Right ventricle myocardium inferior (tissue), 1 donor: ENCODE results near the gene ZNF581. TPM values are rescaled to one million over a fixed set of nuclear protein-coding genes. Genes with fewer than 3 reads are reported as not detected.

Experiments
- ATAC-seq: fragments of 200-7000 bp; cut with Tn5 transposase; one replicate; pipeline ENCODE4 v1.9.1; 2020; ENCODE audit warnings: mild to moderate bottlenecking, moderate library complexity
- DNase-seq: peaks from one replicate; pipeline ENCODE4 v3.0.0; 2021; ENCODE audit errors: missing footprints
- intact Hi-C: fragments of 100-400 bp; cut with DNase I; formaldehyde crosslinking; loops from one replicate; pipeline ENCODE4 v1.11.0; 2022
- total RNA-seq: library from RNA; stranded (reverse); fragmentation: NEBNext Ultra II Directional; extraction: Animal tissue kit (Norgen Biotek cat#: 25700); gene quantifications from one replicate; pipeline ENCODE4 v1.2.1, GENCODE V29; 2021
- donor health status: DM: no; HTN: yes; CAD: no; lungs with severe emphysema.

Gene ZNF581
- total RNA-seq, 1 donor from 2014 or later: 7.4 TPM

DNA sequence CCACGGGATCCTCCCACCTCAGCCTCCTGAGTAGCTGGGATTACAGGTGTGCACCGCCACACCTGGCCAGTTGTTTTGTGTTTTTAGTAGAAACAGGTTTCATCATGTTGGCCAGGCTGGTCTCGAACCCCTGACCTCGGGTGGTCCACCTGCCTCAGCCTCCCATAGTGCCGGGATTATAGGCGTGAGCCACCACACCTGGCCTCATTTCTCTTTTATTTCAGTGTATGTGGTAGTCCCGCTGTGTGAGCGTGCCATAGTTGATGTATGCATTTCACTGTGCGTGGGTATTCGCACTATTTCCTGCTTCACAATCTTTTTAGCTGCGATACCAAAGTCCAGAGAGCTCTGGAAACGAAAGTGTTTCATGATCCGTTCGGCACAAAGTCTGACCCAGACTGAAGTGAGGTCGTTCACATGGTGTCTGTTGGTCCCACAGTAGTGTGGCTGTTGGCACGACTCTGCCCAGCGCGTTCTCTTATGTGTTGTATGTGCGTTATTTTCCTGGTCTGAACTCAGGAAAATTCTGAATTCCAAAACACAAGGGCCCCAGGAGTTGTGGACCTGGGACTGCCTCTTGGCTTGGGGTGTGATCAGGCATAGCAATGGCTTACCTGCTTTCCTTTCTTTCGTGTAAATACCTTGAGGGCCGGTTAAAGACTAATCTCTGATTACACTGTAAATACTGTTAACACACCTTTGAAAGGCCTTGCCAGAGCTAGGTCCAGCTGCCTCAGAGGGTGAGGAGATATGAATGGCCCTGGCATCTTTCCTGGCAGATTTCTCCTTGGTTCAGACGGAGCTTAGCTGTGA lies 40.2 kb downstream of the ZNF581 start:
- ATAC-seq (no peak), DNase-seq (no peak)
- intact Hi-C loops: no loop called here

DNA sequence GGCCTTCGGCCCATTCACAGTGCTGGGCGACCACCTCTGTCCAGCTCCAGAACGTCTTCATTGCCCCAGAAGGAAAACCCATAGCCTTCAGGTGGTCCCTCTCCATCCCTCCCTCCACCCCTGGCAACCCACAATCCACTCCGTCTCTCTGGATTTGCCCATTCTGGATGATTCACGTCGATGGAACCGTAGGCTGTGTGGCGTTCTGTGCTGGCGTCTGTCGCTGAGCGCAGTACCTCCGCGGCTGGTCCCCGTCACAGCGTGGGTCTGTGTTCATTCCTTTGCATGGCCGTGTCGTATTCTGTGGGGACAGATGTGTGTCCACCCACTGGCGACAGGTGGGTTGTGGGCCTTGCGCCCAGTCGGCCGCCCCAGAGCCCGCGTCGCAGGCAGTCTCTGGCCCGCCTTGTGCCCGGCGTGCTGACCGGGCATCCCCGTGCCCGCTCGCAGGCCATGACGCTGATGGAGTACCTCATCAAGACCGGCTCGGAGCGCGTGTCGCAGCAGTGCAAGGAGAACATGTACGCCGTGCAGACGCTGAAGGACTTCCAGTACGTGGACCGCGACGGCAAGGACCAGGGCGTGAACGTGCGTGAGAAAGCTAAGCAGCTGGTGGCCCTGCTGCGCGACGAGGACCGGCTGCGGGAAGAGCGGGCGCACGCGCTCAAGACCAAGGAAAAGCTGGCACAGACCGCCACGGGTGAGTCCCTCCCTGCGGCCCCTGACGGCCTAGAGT lies 41.7 kb downstream of the ZNF581 start:
- intact Hi-C loops: no loop called here
- peak; percentile 57 for DNase-seq
- no peak for ATAC-seq

DNA sequence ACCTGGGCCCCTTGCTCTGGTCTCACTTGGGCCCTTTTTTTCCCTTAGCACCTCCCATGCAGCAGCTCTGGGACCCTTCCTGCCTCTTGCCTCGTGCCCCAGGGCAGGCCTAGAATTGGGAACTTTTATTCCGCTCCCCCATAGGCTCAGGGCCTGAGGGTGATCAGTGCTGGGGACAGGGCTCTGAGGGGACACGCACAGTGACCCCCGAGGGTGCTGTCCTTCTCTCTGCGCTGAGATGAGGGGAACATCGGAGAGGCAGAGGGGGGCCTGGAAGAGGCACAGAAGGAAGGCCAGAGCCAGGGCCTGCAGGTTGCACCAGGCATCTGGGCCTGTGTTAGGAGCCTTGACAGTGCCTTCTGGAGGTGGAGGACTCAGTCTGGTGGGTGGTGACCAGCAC lies 42.3 kb downstream of the ZNF581 start:
- ATAC-seq (no peak), DNase-seq (peak; percentile 44)
- intact Hi-C loops: no loop called here

DNA sequence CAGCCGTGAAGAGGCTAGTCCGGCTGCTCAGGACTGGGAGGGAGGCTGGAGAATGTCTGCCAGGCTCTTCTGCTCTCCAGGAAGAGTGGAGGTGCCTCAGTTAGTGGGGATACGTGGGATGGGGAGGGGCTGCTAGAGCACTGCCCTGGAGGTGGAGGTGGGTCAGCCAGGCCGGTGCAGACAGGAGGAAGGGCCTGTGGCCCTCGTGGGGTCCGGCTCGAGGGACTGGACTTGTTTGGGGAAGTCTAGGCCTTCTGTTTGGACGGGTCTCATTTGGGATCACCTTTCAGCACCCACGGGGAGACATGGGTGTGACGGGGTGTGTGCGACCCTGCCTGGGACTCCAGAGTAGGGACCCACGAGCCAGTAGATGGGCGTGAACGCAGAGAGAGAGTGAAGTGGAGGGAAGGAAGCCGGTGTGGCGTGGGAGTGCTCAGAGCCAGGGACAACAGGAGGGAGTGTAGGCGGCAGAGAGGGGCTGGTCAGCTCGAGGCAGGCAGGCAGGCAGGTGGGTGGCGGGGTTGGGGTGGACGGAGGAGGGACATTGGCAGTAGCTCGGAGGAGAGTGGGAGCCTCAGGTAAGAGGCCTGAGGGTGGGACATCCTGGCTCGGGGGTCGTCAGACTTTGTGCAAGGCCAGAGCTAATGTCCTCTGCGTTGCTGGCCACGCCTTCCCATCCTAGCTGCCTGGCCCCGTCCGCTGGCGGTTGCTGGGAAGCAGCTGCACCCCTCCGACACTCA lies 43.0 kb downstream of the ZNF581 start:
- DNase-seq (no peak), ATAC-seq (no peak)
- intact Hi-C loops: no loop called here

DNA sequence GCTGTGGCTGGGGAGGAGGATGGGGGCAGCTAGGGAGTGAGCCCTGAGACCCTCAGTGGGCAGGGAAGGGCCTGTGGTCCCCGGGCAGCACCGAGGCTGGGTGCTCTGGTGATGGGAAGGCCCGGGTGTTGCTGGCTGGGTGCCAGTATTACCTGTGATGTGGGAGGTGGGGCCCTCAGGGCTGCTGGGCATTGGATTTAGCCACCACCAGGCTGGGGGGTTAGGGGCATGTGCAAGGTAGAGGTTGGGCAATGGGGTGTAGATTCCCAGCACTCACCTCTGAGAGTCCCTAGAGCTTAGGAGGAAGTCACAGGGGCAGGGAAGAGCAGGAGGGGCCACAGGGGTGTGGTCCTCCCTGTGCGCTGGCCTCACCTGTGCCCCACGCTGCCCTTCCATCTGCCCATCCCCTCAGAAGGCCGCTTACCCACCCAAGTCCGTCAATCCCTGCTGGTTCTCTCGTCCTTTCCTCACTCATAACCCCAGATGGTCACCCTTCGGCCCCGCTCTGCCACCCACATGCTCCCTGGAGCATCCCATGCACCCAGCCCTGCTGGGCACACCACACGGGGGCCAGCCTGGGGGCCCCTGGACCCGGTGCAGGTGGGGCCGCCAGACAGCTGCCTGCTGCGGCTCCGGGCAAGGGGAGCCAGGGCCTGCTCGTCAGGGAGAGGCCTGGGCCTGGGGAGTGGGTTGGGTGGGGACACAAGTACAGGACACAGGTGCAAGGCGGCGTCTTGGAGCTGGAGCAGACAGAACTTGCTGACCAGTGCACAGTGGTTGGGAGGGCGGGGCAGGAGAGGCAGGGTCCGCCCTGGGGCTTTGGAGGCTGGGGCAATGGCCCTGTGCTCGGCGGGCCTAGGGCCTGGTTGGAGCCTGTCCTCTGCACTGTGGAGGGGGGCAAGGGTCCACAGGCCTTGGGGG lies 44.1 kb downstream of the ZNF581 start:
- DNase-seq: peak; percentile 43
- ATAC-seq: no peak
- intact Hi-C loops: no loop called here

DNA sequence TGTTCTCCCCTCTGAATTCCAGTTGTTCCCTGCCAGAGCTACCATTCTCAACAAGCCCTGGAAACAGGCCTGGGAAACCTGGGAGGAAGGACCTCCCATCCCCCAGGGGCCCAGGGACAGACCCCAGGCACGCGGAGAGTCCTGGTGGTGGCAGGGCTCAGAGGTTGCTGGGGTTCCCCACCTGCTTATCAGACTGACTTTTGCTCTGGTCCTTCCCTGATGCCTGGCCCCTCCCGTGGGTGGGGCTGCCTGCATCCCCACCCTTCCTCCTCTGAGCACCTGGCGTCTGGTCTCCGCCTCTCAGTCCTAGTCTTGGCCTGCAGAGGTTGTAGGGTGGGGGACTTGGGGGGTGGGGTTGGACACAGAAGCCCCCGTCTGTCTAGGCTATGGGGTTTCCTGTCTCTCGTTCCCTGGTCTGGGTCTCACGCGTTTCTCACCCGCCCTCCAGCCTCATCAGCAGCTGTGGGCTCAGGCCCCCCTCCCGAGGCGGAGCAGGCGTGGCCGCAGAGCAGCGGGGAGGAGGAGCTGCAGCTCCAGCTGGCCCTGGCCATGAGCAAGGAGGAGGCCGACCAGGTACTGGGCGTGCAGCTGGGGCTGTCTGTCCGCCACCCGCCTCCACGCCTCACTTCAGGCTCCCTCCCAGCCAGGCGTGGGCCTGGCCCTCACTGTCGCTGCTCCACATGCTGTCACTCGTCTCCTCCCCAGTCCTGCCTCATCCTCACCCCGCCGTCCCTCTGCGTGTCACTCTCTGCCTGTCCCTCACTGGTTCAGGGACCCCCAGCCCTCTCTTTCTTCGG lies 45.2 kb downstream of the ZNF581 start:
- no peak for ATAC-seq

DNA sequence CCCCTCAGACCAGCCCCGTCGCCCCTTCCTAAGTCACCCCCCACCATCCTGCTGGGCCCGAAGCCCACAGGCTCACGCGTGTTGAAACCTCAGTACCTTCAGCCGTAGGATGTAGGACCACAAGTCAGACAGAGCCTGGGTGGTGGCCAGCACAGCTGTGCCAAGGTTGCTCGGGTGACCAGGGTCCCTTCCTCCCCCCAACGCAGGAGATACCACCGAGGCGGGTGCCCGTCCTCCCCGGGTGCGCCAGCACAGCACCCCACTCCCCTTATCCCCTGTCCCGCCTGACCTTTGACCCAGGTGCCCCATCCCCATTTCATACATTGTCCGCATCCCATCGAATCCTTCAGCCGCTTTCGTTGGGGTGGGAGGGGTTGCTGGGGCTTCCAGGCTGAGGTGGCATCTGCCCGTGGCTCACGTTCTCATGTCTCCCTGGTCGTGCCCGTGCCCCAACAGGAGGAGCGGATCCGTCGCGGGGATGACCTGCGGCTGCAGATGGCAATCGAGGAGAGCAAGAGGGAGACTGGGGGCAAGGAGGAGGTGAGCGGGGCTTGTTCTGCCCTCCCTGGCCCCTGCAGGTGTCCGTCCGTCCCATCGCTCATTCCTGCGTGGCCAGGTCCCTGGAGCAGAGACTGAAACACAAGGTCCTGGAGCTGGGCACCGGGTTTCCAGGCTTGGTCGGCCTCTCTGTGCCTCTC lies 46.1 kb downstream of the ZNF581 start:
- ATAC-seq (no peak), DNase-seq (no peak)
- intact Hi-C loops: no loop called here

More for the DNA sequence above, 45.2 kb downstream of the ZNF581 start:
- intact Hi-C loops: no loop called here
- DNase-seq: peak; percentile 62

DNA sequence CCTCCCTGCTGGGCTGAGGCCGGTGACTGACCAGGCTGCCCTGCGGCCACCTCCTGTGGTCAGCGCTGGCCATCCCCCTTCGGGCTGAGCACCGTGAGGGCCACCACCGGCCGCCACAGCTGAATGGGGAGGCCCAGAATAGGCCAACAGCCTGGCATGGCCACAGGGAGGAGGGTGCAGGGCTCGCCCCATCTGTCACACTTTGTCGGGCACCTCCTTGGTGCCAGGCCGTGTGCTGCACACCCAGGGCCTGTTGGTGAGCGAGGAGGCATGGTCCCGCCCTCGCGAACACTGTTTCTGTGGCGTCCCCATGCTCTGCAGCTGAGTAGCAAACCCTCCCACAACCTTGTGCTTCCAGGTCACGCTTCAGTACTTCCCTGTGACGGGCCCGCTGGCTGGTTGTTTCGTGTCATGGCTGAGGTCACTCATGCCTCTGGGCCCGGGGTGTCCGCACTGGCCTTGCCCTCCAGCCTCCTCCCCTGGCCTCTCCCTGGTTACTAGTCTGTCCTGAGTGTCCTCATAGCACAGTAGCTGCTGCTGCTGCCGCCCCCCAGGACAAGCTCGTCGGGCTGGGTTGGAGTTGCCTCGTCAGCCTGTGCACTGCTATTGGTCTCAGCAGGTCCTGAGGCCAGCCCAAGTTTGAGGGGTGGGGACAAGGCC lies 46.8 kb downstream of the ZNF581 start:
- intact Hi-C loops: no loop called here
- no peak for DNase-seq

DNA sequence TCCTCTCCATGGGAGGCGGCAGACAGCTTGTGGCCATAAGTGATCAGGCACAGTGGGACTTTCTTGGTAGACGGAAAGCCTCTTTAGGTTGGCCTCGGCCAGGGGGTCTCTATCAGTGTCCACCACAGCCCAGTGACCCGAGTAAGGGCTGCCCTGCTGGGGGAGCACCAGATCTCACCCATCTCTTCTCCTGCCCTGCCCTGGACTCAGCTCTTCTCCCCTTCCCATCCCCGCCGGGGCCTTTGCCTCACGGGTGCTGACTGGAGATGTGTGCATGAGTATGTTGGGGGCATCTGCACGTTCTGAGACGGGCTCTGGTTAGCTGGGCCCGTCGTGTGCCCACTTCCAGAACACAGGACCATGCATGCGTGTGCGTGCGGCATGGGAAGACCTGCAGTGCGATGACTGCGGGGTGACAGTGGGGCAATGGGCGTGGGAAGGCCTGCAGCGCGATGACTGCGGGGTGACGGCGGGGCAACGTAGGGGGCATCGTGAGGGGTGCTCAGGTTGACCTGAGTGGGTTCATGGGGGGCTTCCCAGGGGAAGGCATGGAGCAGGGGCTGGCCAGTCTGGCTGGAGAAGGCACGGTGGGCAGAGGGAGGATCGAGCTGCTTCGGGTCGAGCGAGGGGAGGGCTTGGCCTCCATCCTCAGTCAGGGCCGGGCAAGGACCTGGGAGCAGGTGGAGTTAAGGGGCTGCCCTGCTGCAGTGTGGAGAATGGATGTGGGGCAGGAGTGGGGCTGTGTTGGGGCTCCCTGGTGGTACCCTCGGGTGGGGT lies 47.5 kb downstream of the ZNF581 start:
- intact Hi-C loops: no loop called here
- no peak for DNase-seq

More for the DNA sequence above, 46.8 kb downstream of the ZNF581 start:
- ATAC-seq: no peak

DNA sequence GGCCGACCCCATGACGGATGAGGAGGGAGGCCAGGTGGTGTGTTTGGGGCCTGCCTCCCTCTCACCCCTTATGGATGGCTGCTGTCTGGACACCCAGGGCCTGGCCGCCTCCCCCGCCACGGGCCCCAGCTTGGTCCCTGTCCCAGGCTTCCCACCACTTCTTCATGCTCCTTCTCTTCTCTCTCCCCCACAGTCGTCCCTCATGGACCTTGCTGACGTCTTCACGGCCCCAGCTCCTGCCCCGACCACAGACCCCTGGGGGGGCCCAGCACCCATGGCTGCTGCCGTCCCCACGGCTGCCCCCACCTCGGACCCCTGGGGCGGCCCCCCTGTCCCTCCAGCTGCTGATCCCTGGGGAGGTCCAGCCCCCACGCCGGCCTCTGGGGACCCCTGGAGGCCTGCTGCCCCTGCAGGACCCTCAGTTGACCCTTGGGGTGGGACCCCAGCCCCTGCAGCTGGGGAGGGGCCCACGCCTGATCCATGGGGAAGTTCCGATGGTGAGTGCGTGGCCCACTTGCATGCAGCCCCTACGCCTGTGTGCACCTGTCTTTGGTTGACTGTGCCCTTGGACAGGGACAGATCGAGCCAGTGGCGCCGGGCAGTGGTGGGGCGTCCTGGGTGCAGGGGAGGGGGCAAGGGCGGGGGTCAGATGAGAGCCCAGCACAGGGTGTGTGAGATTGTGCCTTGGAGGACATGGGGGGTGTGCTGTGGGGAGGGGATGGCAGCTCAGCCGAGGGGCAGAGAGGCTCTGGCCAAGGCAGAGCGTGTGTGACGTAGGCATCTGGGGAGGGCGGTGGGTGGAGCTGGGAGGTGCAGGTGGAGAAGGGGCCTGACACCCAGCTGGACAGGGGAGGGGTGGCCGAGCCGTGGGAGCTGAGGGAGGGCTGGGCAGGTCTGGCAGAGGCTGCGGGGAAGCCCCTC lies 48.4 kb downstream of the ZNF581 start:
- intact Hi-C loops: no loop called here
- ATAC-seq (no peak), DNase-seq (no peak)

More for the DNA sequence above, 47.5 kb downstream of the ZNF581 start:
- no peak for ATAC-seq

DNA sequence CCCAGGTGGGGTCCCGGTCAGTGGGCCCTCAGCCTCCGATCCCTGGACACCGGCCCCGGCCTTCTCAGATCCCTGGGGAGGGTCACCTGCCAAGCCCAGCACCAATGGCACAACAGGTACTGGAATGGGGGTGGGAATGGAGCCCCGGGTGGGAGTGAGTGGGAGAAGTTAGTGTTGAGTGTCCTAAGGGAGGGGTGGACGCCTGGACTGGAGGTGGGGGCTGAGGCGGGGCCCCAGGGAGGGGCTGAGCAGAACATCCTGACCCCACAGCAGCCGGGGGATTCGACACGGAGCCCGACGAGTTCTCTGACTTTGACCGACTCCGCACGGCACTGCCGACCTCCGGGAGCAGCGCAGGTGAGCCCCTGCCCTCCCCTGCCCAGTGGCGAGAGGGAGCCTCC lies 49.2 kb downstream of the ZNF581 start:
- DNase-seq: no peak
- intact Hi-C loops: no loop called here

DNA sequence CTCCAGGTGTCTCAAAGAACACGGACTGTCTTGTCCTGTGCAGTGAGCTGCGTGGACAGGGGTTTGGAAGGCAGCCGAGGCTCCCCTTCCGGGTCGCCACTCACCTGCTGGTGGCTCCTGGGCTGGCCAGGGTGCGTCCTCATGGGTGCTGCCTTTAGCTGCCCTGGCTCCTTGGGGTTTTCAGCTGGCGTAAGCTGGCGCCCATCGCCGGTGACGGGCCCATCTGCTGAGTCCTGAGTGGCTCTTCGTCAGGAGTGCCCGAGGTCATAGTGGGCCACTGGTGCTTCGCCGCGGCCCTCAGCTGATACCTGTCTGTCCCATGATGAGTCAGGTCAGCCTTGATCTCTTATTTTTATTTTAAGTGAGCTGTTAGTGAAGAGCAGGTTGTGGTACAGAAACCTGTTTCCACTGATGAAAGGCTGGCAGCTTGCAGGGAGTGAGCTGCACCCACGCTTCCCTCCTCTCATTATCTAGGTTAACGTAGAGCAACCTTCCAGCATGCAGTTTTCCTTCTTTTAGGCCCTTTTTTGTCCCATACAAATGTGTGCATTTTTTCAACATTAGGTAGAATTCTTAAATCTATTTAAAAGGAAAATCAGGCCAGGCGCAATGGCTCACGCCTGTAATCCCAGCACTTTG lies 50.0 kb downstream of the ZNF581 start:
- no peak for ATAC-seq
- DNase-seq: no peak
- intact Hi-C loops: no loop called here

More for the DNA sequence above, 49.2 kb downstream of the ZNF581 start:
- ATAC-seq: no peak

DNA sequence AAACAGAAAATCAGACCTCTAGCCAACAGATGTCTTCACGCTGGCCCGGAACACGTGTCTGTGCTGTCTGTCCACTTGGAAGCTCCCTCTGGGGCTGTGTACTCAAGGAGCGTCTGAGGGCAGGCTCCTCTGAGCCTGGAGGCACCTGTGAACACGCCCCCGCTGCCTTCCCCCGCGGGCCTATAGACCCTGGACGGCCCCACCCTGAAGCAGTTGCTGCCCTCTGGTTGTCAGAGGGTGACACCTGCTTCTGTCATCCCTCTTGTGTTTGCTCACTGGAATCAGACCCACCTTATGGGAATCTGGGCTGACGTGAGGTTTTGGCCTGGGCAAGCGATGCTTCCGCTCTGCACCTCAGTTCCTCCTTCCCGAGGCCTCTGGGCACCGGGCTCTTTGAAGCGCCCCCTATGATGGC lies 50.8 kb downstream of the ZNF581 start:
- no peak for DNase-seq
- intact Hi-C loops: no loop called here

DNA sequence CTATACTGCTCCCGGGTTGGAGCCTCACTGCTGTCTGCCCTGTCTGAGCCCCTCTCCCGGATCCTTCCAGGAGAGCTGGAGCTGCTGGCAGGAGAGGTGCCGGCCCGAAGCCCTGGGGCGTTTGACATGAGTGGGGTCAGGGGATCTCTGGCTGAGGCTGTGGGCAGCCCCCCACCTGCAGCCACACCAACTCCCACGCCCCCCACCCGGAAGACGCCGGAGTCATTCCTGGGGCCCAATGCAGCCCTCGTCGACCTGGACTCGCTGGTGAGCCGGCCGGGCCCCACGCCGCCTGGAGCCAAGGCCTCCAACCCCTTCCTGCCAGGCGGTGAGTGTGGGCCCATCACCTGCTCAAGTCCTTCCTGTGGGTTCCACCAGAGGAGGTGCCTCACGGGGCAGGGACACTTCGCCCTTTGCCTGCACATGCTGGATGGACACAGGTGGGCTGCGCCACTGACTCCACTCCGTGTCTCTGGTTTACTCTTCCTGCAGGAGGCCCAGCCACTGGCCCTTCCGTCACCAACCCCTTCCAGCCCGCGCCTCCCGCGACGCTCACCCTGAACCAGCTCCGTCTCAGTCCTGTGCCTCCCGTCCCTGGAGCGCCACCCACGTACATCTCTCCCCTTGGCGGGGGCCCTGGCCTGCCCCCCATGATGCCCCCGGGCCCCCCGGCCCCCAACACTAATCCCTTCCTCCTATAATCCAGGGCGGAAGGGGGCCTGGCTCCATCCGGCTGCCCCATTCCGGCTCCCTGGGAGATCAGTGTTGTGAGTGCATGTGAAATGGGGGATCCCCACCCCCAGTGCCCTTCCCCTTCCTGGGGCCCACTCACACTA lies 51.4 kb downstream of the ZNF581 start:
- DNase-seq: no peak
- intact Hi-C loops: no loop called here
- ATAC-seq: no peak

More for the DNA sequence above, 50.8 kb downstream of the ZNF581 start:
- ATAC-seq: no peak
